ENCODE data around the gene PGM3. TPM values are rescaled to one million over a fixed set of nuclear protein-coding genes. Genes with fewer than 3 reads are reported as not detected.

The PGM3 gene
- total RNA-seq, 8 experiments from 2014 or later: 26.8 to 67.6 (median 35.0) TPM

GRCh38 chr6:83127258-83127657 is 65.8 kb downstream of the PGM3 start:
- H3K4me3 ChIP-seq: no peak overlapping the region
- in situ Hi-C loops (cut with MboI; ENCODE audit: low pct_unique_long_range_greater_than_20kb in 2 of 9, low sequenced_read_pairs in 9 of 9, unreplicated experiment in 9 of 9): no loop called here
- no peak for ATAC-seq (replicated peaks in 6 of 8)
- no peaks in the 10 kb centered on the region for H3K4me1 ChIP-seq (replicated peaks in 1 of 2)
- H3K27ac ChIP-seq: no peak overlapping the region
- WGBS, 10 experiments: 79 to 100% (median 92%) methylated on average over 2 to 5 of the region's 5 CpGs; no CpG with 5 or more reads in 1 of the 10 experiments

DNA sequence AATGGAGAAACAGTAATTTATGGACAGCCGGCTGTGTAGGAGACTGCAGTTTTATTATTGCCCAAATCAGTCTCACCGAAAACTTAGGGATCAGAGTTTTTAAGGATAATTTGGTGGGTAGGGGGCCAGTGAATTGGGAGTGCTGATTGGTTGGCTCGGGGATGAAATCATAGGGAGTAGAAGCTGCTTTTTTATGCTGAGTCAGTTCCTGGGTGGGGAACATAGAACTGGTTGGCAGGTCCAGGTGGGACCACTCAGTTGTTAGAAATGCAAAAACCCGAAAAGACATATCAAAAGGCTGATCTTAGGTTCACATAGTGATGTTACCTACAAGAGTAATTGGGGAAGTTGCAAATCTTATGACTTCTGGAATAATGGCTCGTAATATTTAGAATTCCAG is 66.3 kb downstream of the PGM3 start:
- H3K4me1 ChIP-seq (replicated peaks in 1 of 2): no peaks in the 10 kb centered on the region
- in situ Hi-C loops (cut with MboI; ENCODE audit: low pct_unique_long_range_greater_than_20kb in 2 of 9, low sequenced_read_pairs in 9 of 9, unreplicated experiment in 9 of 9): no loop called here
- ATAC-seq (replicated peaks in 6 of 8): no peak
- H3K27ac ChIP-seq: no peak overlapping the region
- WGBS, 10 experiments: 84 to 100% (median 95%) methylated on average over 1 to 5 of the region's 5 CpGs; no CpG with 5 or more reads in 2 of the 10 experiments
- H3K4me3 ChIP-seq: no peak overlapping the region

- no peaks in the 10 kb centered on the region for H3K4me1 ChIP-seq (replicated peaks in 1 of 2)
- no peak for ATAC-seq (replicated peaks in 6 of 8)
- H3K4me3 ChIP-seq: no peak overlapping the region
- WGBS, 10 experiments: 83 to 100% (median 90%) methylated on average over 1 to 2 of the region's 2 CpGs; no CpG with 5 or more reads in 7 of the 10 experiments
- in situ Hi-C loops (cut with MboI; ENCODE audit: low pct_unique_long_range_greater_than_20kb in 2 of 9, low sequenced_read_pairs in 9 of 9, unreplicated experiment in 9 of 9): no loop called here
- no peak overlapping the region for H3K27ac ChIP-seq
Observed at GRCh38 chr6:83126223-83126622, 66.8 kb downstream of the PGM3 start.

DNA sequence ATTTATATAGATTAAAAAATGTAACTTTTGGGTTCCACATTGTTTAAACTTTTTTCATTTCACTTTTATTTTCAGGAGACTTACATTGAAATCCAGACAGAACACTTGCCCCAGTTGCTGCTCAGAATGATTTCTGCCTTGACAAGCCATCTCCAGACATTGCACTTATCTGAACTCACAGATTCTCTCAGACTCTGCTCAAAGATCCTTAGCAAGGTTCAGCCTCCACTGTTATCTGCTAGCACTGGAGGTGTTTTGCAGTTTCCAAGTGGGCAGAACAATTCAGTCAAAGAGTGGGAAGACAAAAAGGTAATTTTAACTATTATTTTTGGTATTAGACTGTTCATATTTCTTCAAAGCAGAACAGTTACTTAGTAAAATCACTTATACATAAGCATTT is 67.6 kb downstream of the PGM3 start:
- Histone ChIP-seq H3K27ac (no peak overlapping the region), H3K4me3 (no peak overlapping the region), H3K4me1 (replicated peaks in 1 of 2) (no peaks in the 10 kb centered on the region)
- no peak for ATAC-seq (replicated peaks in 6 of 8)
- in situ Hi-C loops (cut with MboI; ENCODE audit: low pct_unique_long_range_greater_than_20kb in 2 of 9, low sequenced_read_pairs in 9 of 9, unreplicated experiment in 9 of 9): no loop called here

- Histone ChIP-seq H3K4me3 (no peak overlapping the region), H3K4me1 (replicated peaks in 1 of 2) (no peaks in the 10 kb centered on the region), H3K27ac (no peak overlapping the region)
- WGBS, 10 experiments: 89 to 100% (median 100%) methylated on average over 1 to 3 of the region's 3 CpGs; no CpG with 5 or more reads in 1 of the 10 experiments
- no peak for ATAC-seq (replicated peaks in 6 of 8)
- in situ Hi-C loops (cut with MboI; ENCODE audit: low pct_unique_long_range_greater_than_20kb in 2 of 9, low sequenced_read_pairs in 9 of 9, unreplicated experiment in 9 of 9): loop anchor here in 1 of 9 experiments (25.0 kb wide), 1 partner anchor 388 kb away; the partner anchor contains the start of gene PRSS35
Observed at GRCh38 chr6:83124553-83124952, 68.5 kb downstream of the PGM3 start.

GRCh38 chr6:83119742-83120300 is 73.2 kb downstream of the PGM3 start:
- in situ Hi-C loops (cut with MboI; ENCODE audit: low pct_unique_long_range_greater_than_20kb in 2 of 9, low sequenced_read_pairs in 9 of 9, unreplicated experiment in 9 of 9): loop anchor here in 1 of 9 experiments (25.0 kb wide), 1 partner anchor 392 kb away; the partner anchor contains the start of gene PRSS35
- H3K4me3 ChIP-seq: no peak overlapping the region
- ATAC-seq (replicated peaks in 6 of 8): no peak
- 58 to 100% (median 98%) methylated on average over 1 to 2 of the region's 2 CpGs for WGBS, 10 experiments
- no peak overlapping the region for H3K27ac ChIP-seq
- no peaks in the 10 kb centered on the region for H3K4me1 ChIP-seq (replicated peaks in 1 of 2)

GRCh38 chr6:83117802-83118201 is 75.3 kb downstream of the PGM3 start:
- in situ Hi-C loops (cut with MboI; ENCODE audit: low pct_unique_long_range_greater_than_20kb in 2 of 9, low sequenced_read_pairs in 9 of 9, unreplicated experiment in 9 of 9): loop anchor here in 1 of 9 experiments (25.0 kb wide), 1 partner anchor 394 kb away; the partner anchor contains the start of gene PRSS35
- ATAC-seq (replicated peaks in 6 of 8): no peak
- H3K27ac ChIP-seq: no peak overlapping the region
- H3K4me3 ChIP-seq: no peak overlapping the region
- no peaks in the 10 kb centered on the region for H3K4me1 ChIP-seq (replicated peaks in 1 of 2)
- WGBS, 10 experiments: 80 to 100% (median 88%) methylated on average over 1 of the region's 1 CpG; no CpG with 5 or more reads in 4 of the 10 experiments

Other genes with a start within 250 kb of the PGM3 start
- 10 to 100 TPM in 4 of 8 experiments, 1 to 10 TPM in 4; 7.9 to 22.3 (median 11.0) TPM for gene UBE3D, start 127.4 kb downstream of the PGM3 start, total RNA-seq
- 10 to 100 TPM; 15.2 to 36.8 (median 25.0) TPM for gene DOP1A, start 125.6 kb downstream of the PGM3 start, total RNA-seq
- 10 to 100 TPM in 1 of 8 experiments, 1 to 10 TPM in 7; 3.2 to 10.2 (median 4.0) TPM for gene RWDD2A, start 92 bp upstream of the PGM3 start, total RNA-seq
- 10 to 100 TPM in 4 of 8 experiments, 1 to 10 TPM in 4; 1.8 to 21.5 (median 8.6) TPM for gene ME1, start 237.8 kb upstream of the PGM3 start, total RNA-seq

Data from motor neuron (in vitro differentiated cells).